ENCODE data around the gene CD8A. TPM values are rescaled to one million over a fixed set of nuclear protein-coding genes. Genes with fewer than 3 reads are reported as not detected.

CD8A gene
- total and polyA plus RNA-seq, 2 of the 8 experiments (the other 6 are each of a cell fraction or from before 2014, with no cell fraction given): 0.14 to 0.39 TPM

DNA sequence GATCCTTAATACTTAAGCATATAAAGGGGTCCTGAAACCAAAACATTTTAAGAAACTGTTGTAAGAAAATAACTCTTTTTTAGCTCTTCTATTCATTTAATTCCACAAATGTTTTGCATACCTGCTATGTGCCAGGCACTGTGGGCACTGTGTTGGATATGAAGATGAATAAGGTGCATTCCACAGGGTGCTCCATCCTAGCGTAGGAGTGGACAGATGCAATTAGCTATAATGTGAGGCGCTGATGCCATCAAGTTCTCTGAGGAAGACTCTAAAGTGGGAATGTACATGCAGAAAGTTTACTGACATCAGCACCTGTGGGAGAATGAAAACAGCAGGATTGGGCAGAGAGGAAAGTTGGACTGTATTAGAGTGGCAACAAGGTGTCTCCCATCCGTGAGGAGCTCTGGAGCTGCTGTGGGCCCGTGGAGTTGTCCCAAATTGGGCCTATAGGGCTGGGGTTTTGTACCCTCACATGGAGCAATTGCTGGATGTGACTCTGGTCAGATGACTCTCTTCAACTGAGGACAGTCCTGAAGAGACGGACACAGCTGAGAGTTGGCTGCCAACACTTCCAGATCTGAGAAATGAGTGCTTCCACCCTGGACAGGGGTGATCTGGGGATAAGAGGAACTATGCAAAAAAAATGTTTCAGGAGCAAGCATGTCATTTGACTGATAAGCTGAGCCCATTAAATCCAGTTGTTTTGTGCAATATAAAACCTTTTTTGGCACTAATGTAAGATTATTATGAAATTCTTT is 22.3 kb downstream of the CD8A start (continued):
- TF ChIP-seq CREB1 (IDR thresholded peaks at IDR 0.05) (no peak), PHF8 (conservative IDR thresholded peaks at IDR 0.05; ENCODE audit: low read depth, low read length) (no peak), TEAD4 (IDR thresholded peaks at IDR 0.05; ENCODE audit: low read depth, low read length) (no peak), CHD2 (IDR thresholded peaks at IDR 0.05; ENCODE audit: low read length) (no peak), SRF (IDR thresholded peaks at IDR 0.05; ENCODE audit: low read depth, low read length) (no peak), SIX5 (IDR thresholded peaks at IDR 0.05; ENCODE audit: low read depth, low read length) (no peak)
